Activated naive CD4-positive, alpha-beta T cell treated with anti-CD3 and anti-CD28 coated beads, Interleukin-2, amount 50 U/mL, for 24 hours (primary cell): ENCODE data around the gene F7.

Experiments
- H3K27ac Mint-ChIP-seq: one replicate; pipeline ENCODE4 v1.8.0; 2021; ENCODE audit warnings: mild to moderate bottlenecking, mixed read lengths
- H3K27me3 Mint-ChIP-seq: one replicate; pipeline ENCODE4 v1.8.0; 2021; ENCODE audit warnings: mixed read lengths
- H3K36me3 Mint-ChIP-seq: one replicate; pipeline ENCODE4 v1.8.0; 2021; ENCODE audit warnings: mixed read lengths
- H3K4me1 Mint-ChIP-seq: one replicate; pipeline ENCODE4 v1.8.0; 2021; ENCODE audit warnings: mixed read lengths
- H3K4me3 Mint-ChIP-seq: one replicate; pipeline ENCODE4 v1.8.0; 2021; ENCODE audit warnings: mild to moderate bottlenecking, mixed read lengths
- H3K9me3 Mint-ChIP-seq: one replicate; pipeline ENCODE4 v1.8.0; 2021; ENCODE audit warnings: mixed read lengths

The F7 gene

GRCh38 chr13:113090415-113090770 is 15.2 kb upstream of the F7 start:
- no peaks in the 10 kb centered on the region for H3K9me3 Mint-ChIP-seq
- no peak overlapping the region for H3K4me3 Mint-ChIP-seq
- H3K27me3 Mint-ChIP-seq = no peaks in the 10 kb centered on the region
- no peaks in the 10 kb centered on the region for H3K4me1 Mint-ChIP-seq
- H3K36me3 Mint-ChIP-seq = no peaks in the 10 kb centered on the region
- no peak overlapping the region for H3K27ac Mint-ChIP-seq

- H3K27ac Mint-ChIP-seq = no peak overlapping the region
- no peaks in the 10 kb centered on the region for H3K4me1 Mint-ChIP-seq
- H3K4me3 Mint-ChIP-seq = no peak overlapping the region
These were observed 14.8 kb upstream of the F7 start for GRCh38 chr13:113090806-113091205.

GRCh38 chr13:113091211-113091771 is 14.3 kb upstream of the F7 start:
- Mint-ChIP-seq H3K36me3 (no peaks in the 10 kb centered on the region), H3K27ac (no peak overlapping the region), H3K9me3 (no peaks in the 10 kb centered on the region)

More at GRCh38 chr13:113090806-113091205, 14.8 kb upstream of the F7 start:
- Mint-ChIP-seq H3K9me3 (no peaks in the 10 kb centered on the region), H3K36me3 (no peaks in the 10 kb centered on the region), H3K27me3 (no peaks in the 10 kb centered on the region)

GRCh38 chr13:113091891-113092775 is 13.5 kb upstream of the F7 start:
- Mint-ChIP-seq H3K27me3 (no peaks in the 10 kb centered on the region), H3K4me3 (no peak overlapping the region), H3K9me3 (no peaks in the 10 kb centered on the region), H3K27ac (no peak overlapping the region), H3K36me3 (no peaks in the 10 kb centered on the region), H3K4me1 (no peaks in the 10 kb centered on the region)

More at GRCh38 chr13:113091211-113091771, 14.3 kb upstream of the F7 start:
- H3K4me1 Mint-ChIP-seq = no peaks in the 10 kb centered on the region
- H3K4me3 Mint-ChIP-seq = no peak overlapping the region
- no peaks in the 10 kb centered on the region for H3K27me3 Mint-ChIP-seq

GRCh38 chr13:113092776-113093579 is 12.6 kb upstream of the F7 start:
- H3K4me3 Mint-ChIP-seq = no peak overlapping the region
- H3K4me1 Mint-ChIP-seq = no peaks in the 10 kb centered on the region

GRCh38 chr13:113093580-113094409 is 11.8 kb upstream of the F7 start:
- Mint-ChIP-seq H3K4me1 (no peaks in the 10 kb centered on the region), H3K27ac (no peak overlapping the region), H3K4me3 (no peak overlapping the region), H3K9me3 (no peaks in the 10 kb centered on the region), H3K36me3 (no peaks in the 10 kb centered on the region), H3K27me3 (no peaks in the 10 kb centered on the region)

More at GRCh38 chr13:113092776-113093579, 12.6 kb upstream of the F7 start:
- Mint-ChIP-seq H3K9me3 (no peaks in the 10 kb centered on the region), H3K27ac (no peak overlapping the region), H3K27me3 (no peaks in the 10 kb centered on the region), H3K36me3 (no peaks in the 10 kb centered on the region)

- no peaks in the 10 kb centered on the region for H3K36me3 Mint-ChIP-seq
- H3K9me3 Mint-ChIP-seq = no peaks in the 10 kb centered on the region
- no peak overlapping the region for H3K27ac Mint-ChIP-seq
- no peak overlapping the region for H3K4me3 Mint-ChIP-seq
- H3K27me3 Mint-ChIP-seq = no peaks in the 10 kb centered on the region
- no peaks in the 10 kb centered on the region for H3K4me1 Mint-ChIP-seq
These were observed 11.2 kb upstream of the F7 start for GRCh38 chr13:113094410-113094800.

DNA sequence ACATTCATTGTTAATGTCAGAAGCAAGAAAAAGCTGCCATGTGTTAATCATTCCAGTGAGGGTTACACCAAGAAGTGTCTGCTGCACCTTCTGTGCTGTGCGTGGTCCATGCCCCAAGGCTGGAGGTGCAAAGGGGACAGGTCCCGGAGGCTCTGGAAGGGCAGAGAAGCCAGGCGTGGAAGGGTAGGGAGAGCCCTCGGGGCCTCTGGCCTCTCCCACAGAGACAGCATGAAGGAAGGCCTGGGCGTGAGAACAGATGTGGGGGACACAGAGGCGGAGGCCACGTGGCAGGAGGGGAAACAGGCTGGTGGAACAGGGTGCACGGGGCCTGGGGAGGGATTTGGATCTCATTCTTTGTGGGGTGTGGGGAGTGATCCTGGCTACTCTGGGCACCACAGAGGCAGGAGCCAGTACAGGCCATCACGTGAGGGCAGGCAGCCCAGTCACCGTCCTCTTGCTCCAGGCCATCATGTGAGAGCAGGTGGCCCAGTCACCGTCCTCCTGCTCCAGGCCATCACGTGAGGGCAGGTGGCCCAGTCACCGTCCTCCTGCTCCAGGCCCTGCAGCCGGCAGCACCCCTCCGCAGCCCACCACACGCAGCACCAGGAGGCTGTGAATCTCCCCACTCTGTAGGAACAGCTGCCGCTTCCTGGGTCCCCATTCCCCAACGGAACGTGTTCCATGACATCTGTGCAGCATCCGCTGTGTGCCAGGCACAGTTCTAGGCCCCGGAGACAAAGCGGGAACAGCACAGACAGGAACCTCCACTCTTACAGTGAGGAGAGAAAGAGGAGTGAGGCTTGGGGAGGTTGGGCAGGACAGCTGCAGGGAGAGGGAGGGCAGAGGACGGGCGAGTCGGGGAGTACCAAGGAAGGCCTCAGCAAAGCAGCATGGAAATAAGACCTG is 10.2 kb upstream of the F7 start:
- Mint-ChIP-seq H3K9me3 (no peaks in the 10 kb centered on the region), H3K4me1 (no peaks in the 10 kb centered on the region), H3K27me3 (no peaks in the 10 kb centered on the region), H3K27ac (no peak overlapping the region), H3K36me3 (no peaks in the 10 kb centered on the region), H3K4me3 (no peak overlapping the region)

GRCh38 chr13:113096052-113096744 is 9.4 kb upstream of the F7 start:
- no peak overlapping the region for H3K27ac Mint-ChIP-seq
- no peaks in the 10 kb centered on the region for H3K36me3 Mint-ChIP-seq

GRCh38 chr13:113096745-113097305 is 8.8 kb upstream of the F7 start:
- no peaks in the 10 kb centered on the region for H3K4me1 Mint-ChIP-seq
- no peak overlapping the region for H3K27ac Mint-ChIP-seq
- no peaks in the 10 kb centered on the region for H3K9me3 Mint-ChIP-seq
- H3K27me3 Mint-ChIP-seq = no peaks in the 10 kb centered on the region
- H3K4me3 Mint-ChIP-seq = no peak overlapping the region
- H3K36me3 Mint-ChIP-seq = no peaks in the 10 kb centered on the region

More at GRCh38 chr13:113096052-113096744, 9.4 kb upstream of the F7 start:
- H3K27me3 Mint-ChIP-seq = no peaks in the 10 kb centered on the region
- H3K4me1 Mint-ChIP-seq = no peaks in the 10 kb centered on the region
- no peak overlapping the region for H3K4me3 Mint-ChIP-seq
- no peaks in the 10 kb centered on the region for H3K9me3 Mint-ChIP-seq

- Mint-ChIP-seq H3K9me3 (no peaks in the 10 kb centered on the region), H3K27me3 (no peaks in the 10 kb centered on the region), H3K4me1 (no peaks in the 10 kb centered on the region), H3K36me3 (no peaks in the 10 kb centered on the region), H3K27ac (no peak overlapping the region), H3K4me3 (no peak overlapping the region)
These were observed 7.9 kb upstream of the F7 start for GRCh38 chr13:113097651-113098050.

GRCh38 chr13:113098162-113098732 is 7.3 kb upstream of the F7 start:
- no peak overlapping the region for H3K27ac Mint-ChIP-seq
- H3K27me3 Mint-ChIP-seq = no peaks in the 10 kb centered on the region
- H3K4me1 Mint-ChIP-seq = no peaks in the 10 kb centered on the region
- H3K36me3 Mint-ChIP-seq = no peaks in the 10 kb centered on the region
- no peak overlapping the region for H3K4me3 Mint-ChIP-seq
- no peaks in the 10 kb centered on the region for H3K9me3 Mint-ChIP-seq

- Mint-ChIP-seq H3K27me3 (no peaks in the 10 kb centered on the region), H3K27ac (no peak overlapping the region), H3K36me3 (no peaks in the 10 kb centered on the region), H3K9me3 (no peaks in the 10 kb centered on the region), H3K4me1 (no peaks in the 10 kb centered on the region), H3K4me3 (no peak overlapping the region)
These were observed 6.4 kb upstream of the F7 start for GRCh38 chr13:113099142-113099541.
